Measurements from ENCODE around the gene BNC1.

The BNC1 gene

GRCh38 chr15:83305704-83306291, 21.3 kb upstream of the BNC1 start:
- TF ChIP-seq, protein P1, sequence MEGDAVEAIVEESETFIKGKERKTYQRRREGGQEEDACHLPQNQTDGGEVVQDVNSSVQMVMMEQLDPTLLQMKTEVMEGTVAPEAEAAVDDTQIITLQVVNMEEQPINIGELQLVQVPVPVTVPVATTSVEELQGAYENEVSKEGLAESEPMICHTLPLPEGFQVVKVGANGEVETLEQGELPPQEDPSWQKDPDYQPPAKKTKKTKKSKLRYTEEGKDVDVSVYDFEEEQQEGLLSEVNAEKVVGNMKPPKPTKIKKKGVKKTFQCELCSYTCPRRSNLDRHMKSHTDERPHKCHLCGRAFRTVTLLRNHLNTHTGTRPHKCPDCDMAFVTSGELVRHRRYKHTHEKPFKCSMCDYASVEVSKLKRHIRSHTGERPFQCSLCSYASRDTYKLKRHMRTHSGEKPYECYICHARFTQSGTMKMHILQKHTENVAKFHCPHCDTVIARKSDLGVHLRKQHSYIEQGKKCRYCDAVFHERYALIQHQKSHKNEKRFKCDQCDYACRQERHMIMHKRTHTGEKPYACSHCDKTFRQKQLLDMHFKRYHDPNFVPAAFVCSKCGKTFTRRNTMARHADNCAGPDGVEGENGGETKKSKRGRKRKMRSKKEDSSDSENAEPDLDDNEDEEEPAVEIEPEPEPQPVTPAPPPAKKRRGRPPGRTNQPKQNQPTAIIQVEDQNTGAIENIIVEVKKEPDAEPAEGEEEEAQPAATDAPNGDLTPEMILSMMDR (IDR thresholded peaks at IDR 0.05; ENCODE audit: insufficient read depth, low read length, poor library complexity, severe bottlenecking) = no peak
- Histone ChIP-seq H3K27me3 (replicated peaks; ENCODE audit: control insufficient read depth, insufficient read depth, low read length) (no peaks in the 10 kb centered on the region; the same call in none of the 2 replicates), H3K36me3 (ENCODE audit: control insufficient read depth, insufficient read depth, low read length) (no peaks in the 10 kb centered on the region), H3K4me3 (replicated peaks; ENCODE audit: low read depth, low read length) (no peak overlapping the region)
- no peak for DNase-seq (ENCODE audit: extremely low read depth, insufficient read length)

DNA sequence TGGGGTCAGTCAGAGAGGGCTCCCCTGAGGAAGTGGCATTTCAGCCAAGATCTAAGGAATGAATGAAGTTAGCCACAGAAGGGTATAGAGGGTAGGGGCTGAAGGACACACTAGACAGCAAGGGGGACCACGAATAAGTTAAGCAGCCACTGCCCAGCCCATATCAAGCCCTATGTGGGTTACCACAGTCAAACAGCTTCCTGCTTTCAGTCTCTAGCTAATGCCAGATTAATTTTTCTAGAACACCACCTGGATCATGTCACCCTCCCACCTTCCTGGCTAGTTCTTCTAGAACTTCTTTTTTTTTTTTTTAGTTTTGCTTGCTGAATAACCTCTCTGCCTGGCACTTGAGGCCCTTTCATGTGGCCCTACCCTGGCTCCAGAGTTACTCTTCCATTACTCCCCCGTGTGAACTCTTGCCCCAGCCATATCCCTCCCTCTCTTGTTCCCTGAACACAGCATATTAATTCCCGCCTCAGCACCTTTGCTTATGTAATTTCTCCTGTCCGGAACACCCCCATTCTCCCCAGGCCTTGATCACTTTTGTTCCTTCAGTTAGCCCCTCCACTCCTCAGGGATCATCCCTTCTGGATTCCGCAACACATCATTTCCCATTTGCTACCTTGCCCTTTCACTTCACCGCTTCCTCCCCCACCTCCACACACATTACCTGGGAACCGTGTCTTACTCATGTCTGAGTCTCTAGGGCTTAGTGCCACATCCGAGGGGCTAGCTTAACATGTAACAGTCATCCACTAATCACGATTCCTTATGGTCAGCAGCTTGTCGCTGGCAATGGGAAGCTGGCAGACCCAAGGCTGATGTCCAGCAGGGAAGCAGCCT, 20.6 kb upstream of the BNC1 start:
- no peaks in the 10 kb centered on the region for H3K36me3 ChIP-seq (ENCODE audit: control insufficient read depth, insufficient read depth, low read length)
- TF ChIP-seq, protein P1 (IDR thresholded peaks at IDR 0.05; ENCODE audit: insufficient read depth, low read length, poor library complexity, severe bottlenecking) = no peak
- no peaks in the 10 kb centered on the region; the same call in none of the 2 replicates for H3K27me3 ChIP-seq (replicated peaks; ENCODE audit: control insufficient read depth, insufficient read depth, low read length)
- H3K4me3 ChIP-seq (replicated peaks; ENCODE audit: low read depth, low read length) = no peak overlapping the region
- no peak for DNase-seq (ENCODE audit: extremely low read depth, insufficient read length)

DNA sequence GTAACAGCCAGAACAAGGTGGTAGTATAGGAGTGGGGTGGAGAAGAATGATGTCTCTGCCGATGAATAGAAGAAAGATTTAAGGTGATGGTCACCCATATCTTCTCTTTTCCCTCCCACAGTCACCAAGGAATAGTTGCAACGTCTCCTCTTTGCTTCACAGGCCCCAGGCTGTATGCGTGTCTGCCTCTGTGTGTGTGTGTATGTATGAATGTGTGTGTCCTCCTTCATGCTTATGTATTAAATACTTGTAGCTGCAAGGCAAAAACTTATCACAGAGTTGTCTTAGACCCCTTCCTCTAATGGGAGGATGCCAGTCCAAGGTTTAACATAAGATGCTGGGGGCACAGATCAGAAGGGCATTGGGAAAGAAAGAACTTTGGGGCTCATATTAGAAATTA, 19.1 kb upstream of the BNC1 start:
- no peak for DNase-seq (ENCODE audit: extremely low read depth, insufficient read length)
- no peak overlapping the region for H3K4me3 ChIP-seq (replicated peaks; ENCODE audit: low read depth, low read length)
- TF ChIP-seq, protein P1 (IDR thresholded peaks at IDR 0.05; ENCODE audit: insufficient read depth, low read length, poor library complexity, severe bottlenecking) = no peak
- no peaks in the 10 kb centered on the region; the same call in none of the 2 replicates for H3K27me3 ChIP-seq (replicated peaks; ENCODE audit: control insufficient read depth, insufficient read depth, low read length)
- no peaks in the 10 kb centered on the region for H3K36me3 ChIP-seq (ENCODE audit: control insufficient read depth, insufficient read depth, low read length)

DNA sequence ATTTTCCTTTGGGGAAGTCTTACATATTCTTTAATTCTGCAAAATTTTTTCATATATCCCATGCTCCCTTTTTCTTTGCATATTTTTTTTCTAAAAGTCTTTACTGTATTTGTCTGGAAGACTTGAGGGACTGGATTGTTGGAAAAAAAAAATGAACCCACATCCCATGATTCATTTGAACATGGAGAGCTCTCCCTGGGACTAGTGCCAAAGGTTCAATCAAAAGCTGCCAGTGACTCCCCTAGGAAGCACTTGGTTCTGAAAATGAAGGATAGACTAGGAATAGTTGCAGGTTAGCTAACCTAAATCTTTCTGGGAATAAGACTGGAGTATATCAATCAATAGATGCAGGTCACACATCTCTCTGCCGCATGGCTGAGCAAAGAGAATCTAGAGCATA, 16.4 kb upstream of the BNC1 start:
- Histone ChIP-seq H3K27me3 (replicated peaks; ENCODE audit: control insufficient read depth, insufficient read depth, low read length) (no peaks in the 10 kb centered on the region; the same call in none of the 2 replicates), H3K4me3 (replicated peaks; ENCODE audit: low read depth, low read length) (no peak overlapping the region), H3K36me3 (ENCODE audit: control insufficient read depth, insufficient read depth, low read length) (no peaks in the 10 kb centered on the region)
- no peak for DNase-seq (ENCODE audit: extremely low read depth, insufficient read length)
- TF ChIP-seq, protein P1 (IDR thresholded peaks at IDR 0.05; ENCODE audit: insufficient read depth, low read length, poor library complexity, severe bottlenecking) = no peak

GRCh38 chr15:83299462-83299861, 15.0 kb upstream of the BNC1 start:
- TF ChIP-seq, protein P1 (IDR thresholded peaks at IDR 0.05; ENCODE audit: insufficient read depth, low read length, poor library complexity, severe bottlenecking) = no peak
- Histone ChIP-seq H3K4me3 (replicated peaks; ENCODE audit: low read depth, low read length) (no peak overlapping the region), H3K36me3 (ENCODE audit: control insufficient read depth, insufficient read depth, low read length) (no peaks in the 10 kb centered on the region), H3K27me3 (replicated peaks; ENCODE audit: control insufficient read depth, insufficient read depth, low read length) (no peaks in the 10 kb centered on the region)
- DNase-seq (ENCODE audit: extremely low read depth, insufficient read length) = no peak
